Peyer's patch (tissue), 4 donors: ENCODE measurements around the gene TMEM14C. TPM values are rescaled to one million over a fixed set of nuclear protein-coding genes. Genes with fewer than 3 reads are reported as not detected.
A peak's percentile ranks its signal among the peaks of the same experiment; 100 is the strongest.

Source experiments
- DNase-seq, 3 donors: peaks; one replicate each; pipeline ENCODE4 v3.0.0-alpha.2; 2017 to 2019
- H3K27ac ChIP-seq, 4 donors: fragments of 200-600 bp; sonication (generic); one replicate each; pipeline ENCODE4 v1.5.1; 2016 to 2019
- H3K27me3 ChIP-seq, 2 donors: fragments of 200-600 bp; sonication (generic); one replicate each; pipeline ENCODE4 v1.5.1; 2019
- H3K36me3 ChIP-seq, 3 donors: fragments of 200-600 bp; sonication (generic); one replicate each; pipeline ENCODE4 v1.5.1; 2016 to 2019
- H3K4me1 ChIP-seq, 4 donors: fragments of 200-600 bp; sonication (generic); one replicate each; pipeline ENCODE4 v1.5.1; 2016 to 2019
- H3K4me3 ChIP-seq, 4 donors: fragments of 200-600 bp; sonication (generic); 1 replicate in 3 of 4; 2 replicates in 1 of 4; pipeline ENCODE4 v1.5.1; 2016 to 2019; ENCODE audit warnings: mild to moderate bottlenecking in 1 of 4
- H3K9me3 ChIP-seq, 4 donors: fragments of 200-600 bp; sonication (generic); one replicate each; pipeline ENCODE4 v1.5.1; 2016 to 2019; ENCODE audit warnings: mild to moderate bottlenecking in 1 of 4
- CTCF ChIP-seq, 6 experiments: fragments of 450-650 bp in 4 of 6; fragments of 200-600 bp in 2 of 6; sonication (generic) in 1 of 6; IDR thresholded peaks; one replicate each; pipeline ENCODE4 v1.5.1; 2017 to 2019; ENCODE audit warnings: antibody characterized with exemption in 6 of 6, mild to moderate bottlenecking in 3 of 6, moderate library complexity in 1 of 6
- POLR2A ChIP-seq, 2 donors: fragments of 450-650 bp; IDR thresholded peaks; one replicate each; pipeline ENCODE4 v1.5.1; 2017; ENCODE audit warnings: antibody characterized with exemption in 2 of 2, mild to moderate bottlenecking in 2 of 2, moderate library complexity in 2 of 2
- total RNA-seq, 4 donors: library from RNA; depleted of rRNA; stranded (reverse); fragments of >200 nt; gene quantifications; one replicate each; pipeline ENCODE4 v1.1.0, GENCODE V29; 2016

The TMEM14C gene
- total RNA-seq, 4 donors from 2014 or later, result 30.5 to 62.5 (median 60.4) TPM

GRCh38 chr6:10759312-10759839, 36.5 kb downstream of the TMEM14C start:
- Histone ChIP-seq H3K4me3 (no peak overlapping the region), H3K27me3 (no peaks in the 10 kb centered on the region), H3K9me3 (no peaks in the 10 kb centered on the region), H3K4me1 (no peaks in the 10 kb centered on the region), H3K27ac (no peak overlapping the region), H3K36me3 (peaks cover 0 to 31% (median 0%) of the 10 kb centered on the region in 3 donors)
- TF ChIP-seq CTCF (IDR thresholded peaks at IDR 0.05), result peak; percentile 25 to 56 (median 43)
- no peak for TF ChIP-seq POLR2A (IDR thresholded peaks at IDR 0.05)
- no peak for DNase-seq

GRCh38 chr6:10759884-10760329, 37.0 kb downstream of the TMEM14C start:
- Histone ChIP-seq H3K9me3 (no peaks in the 10 kb centered on the region), H3K36me3 (peaks cover 0 to 27% (median 0%) of the 10 kb centered on the region in 3 donors), H3K27ac (no peak overlapping the region), H3K4me1 (no peaks in the 10 kb centered on the region), H3K4me3 (no peak overlapping the region), H3K27me3 (no peaks in the 10 kb centered on the region)
- DNase-seq, result no peak
- TF ChIP-seq POLR2A (IDR thresholded peaks at IDR 0.05) (no peak), CTCF (IDR thresholded peaks at IDR 0.05) (no peak)

GRCh38 chr6:10763006-10763405, 40.1 kb downstream of the TMEM14C start:
- DNase-seq, result no peak
- H3K4me1 ChIP-seq, result no peaks in the 10 kb centered on the region
- H3K36me3 ChIP-seq, result no peaks in the 10 kb centered on the region
- H3K9me3 ChIP-seq, result no peaks in the 10 kb centered on the region
- H3K4me3 ChIP-seq, result no peak overlapping the region
- TF ChIP-seq POLR2A (IDR thresholded peaks at IDR 0.05) (no peak), CTCF (IDR thresholded peaks at IDR 0.05) (no peak)
- no peak overlapping the region for H3K27ac ChIP-seq
- H3K27me3 ChIP-seq, result no peaks in the 10 kb centered on the region

GRCh38 chr6:10769419-10769818, 46.5 kb downstream of the TMEM14C start:
- Histone ChIP-seq H3K27ac (no peak overlapping the region), H3K4me3 (no peak overlapping the region), H3K4me1 (no peaks in the 10 kb centered on the region), H3K27me3 (no peaks in the 10 kb centered on the region), H3K36me3 (peaks cover 0 to 15% (median 0%) of the 10 kb centered on the region in 3 donors), H3K9me3 (no peaks in the 10 kb centered on the region)
- no peak for DNase-seq
- TF ChIP-seq POLR2A (IDR thresholded peaks at IDR 0.05) (no peak), CTCF (IDR thresholded peaks at IDR 0.05) (no peak)

GRCh38 chr6:10771371-10771894, 48.6 kb downstream of the TMEM14C start:
- H3K27me3 ChIP-seq, result no peaks in the 10 kb centered on the region
- peaks cover 0 to 15% (median 0%) of the 10 kb centered on the region in 3 donors for H3K36me3 ChIP-seq
- no peak for DNase-seq
- TF ChIP-seq CTCF (IDR thresholded peaks at IDR 0.05) (no peak), POLR2A (IDR thresholded peaks at IDR 0.05) (no peak)
- no peak overlapping the region for H3K4me3 ChIP-seq
- H3K4me1 ChIP-seq, result no peaks in the 10 kb centered on the region
- H3K9me3 ChIP-seq, result no peaks in the 10 kb centered on the region
- no peak overlapping the region for H3K27ac ChIP-seq
